Measurements from ENCODE around the gene HIBCH.

The HIBCH gene

DNA sequence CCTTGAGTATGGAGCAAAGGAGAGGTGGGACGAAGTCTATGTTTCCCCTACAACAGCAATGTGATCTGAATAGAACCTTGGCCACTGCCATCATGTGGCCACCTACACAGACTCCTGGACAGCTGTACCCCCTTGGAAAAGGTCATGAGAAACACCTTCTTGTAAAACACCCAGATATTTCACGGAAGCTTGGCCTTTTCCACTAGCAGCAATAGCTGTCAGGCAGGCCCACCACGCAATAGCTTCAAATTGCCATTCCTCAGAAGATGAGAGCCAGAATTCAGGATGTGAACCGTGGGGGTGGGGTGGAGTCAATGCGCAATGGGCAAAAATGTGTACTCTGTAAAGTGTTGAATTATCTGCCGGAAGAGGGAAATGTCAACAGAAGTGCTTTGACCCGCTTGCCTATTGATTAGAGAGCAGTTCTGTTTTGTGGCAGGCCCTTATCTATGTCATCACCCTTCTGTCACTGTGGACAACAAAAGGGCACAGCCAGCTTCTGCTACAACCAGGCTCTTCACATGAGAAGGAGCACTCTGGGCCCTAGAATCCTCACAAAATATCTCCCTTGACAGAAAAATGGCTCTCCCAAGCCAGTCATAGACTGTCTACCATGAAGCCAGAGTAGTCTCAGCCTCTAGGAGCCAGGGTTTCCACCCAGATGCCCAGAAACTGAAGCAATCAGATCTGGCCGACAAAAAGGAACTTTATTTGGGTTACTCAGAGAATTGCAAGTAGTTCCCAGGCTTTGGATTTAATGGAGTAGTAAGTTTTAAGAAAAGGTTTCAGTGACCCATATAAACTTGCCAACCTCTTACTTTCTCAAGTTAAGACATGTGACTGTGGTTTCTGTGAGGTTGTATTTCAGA, 33.3 kb upstream of the HIBCH start:
- no peak overlapping the region for H3K4me3 ChIP-seq (ENCODE audit: low read depth, low read length)
- no peak for DNase-seq (ENCODE audit: low read depth)
- no peak for TF ChIP-seq CTCF (IDR thresholded peaks at IDR 0.05; ENCODE audit: low read depth, low read length, missing control alignments)

DNA sequence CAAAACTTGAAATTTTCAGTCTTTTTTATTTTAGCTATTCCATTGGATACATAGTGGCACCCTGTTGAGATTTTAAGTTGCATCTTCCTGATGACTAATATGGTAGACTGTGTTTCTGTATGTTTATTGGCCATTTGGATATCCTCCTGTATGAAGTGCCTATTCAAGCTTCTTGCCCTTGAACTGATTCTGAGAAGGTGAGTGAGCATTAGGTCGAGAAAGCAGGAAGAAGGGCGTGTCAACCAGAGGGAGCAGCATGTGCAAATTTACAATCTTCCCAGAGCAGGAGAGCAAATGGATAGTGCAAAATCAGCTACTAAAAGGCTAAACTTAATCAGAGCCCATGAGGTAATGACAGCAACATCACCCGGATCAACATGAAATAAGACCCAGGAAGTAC, 32.3 kb upstream of the HIBCH start:
- no peak for DNase-seq (ENCODE audit: low read depth)
- no peak for TF ChIP-seq CTCF (IDR thresholded peaks at IDR 0.05; ENCODE audit: low read depth, low read length, missing control alignments)
- H3K4me3 ChIP-seq (ENCODE audit: low read depth, low read length): no peak overlapping the region

- no peak overlapping the region for H3K4me3 ChIP-seq (ENCODE audit: low read depth, low read length)
- no peak for TF ChIP-seq CTCF (IDR thresholded peaks at IDR 0.05; ENCODE audit: low read depth, low read length, missing control alignments)
- no peak for DNase-seq (ENCODE audit: low read depth)
Observed at GRCh38 chr2:190350371-190350770, 30.7 kb upstream of the HIBCH start.

DNA sequence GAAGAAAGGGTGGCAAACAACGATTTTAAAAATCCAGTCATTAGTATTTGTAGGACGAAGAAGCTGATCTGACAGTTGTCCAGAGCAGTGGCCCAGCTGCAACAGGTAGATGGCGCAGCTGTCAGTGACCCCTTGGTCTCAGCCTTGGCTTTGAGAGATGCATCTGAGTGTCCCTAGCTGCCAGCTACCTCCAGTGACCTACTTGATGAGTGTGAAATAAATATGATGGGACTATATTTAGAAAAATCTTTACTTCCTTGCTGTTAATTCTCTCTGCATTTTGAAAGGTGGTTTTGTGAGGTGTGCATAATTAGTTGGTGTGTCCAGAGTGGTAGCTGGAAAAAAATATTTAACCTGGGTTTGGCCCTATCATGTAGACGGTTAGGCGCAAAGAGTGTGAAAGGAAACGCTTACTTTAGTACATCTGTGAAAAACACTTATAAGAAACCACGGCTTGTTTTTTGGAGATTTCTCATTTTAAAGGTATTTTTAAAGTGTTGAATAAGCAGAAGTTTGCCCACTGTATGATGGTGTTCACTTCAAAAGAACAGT, 24.7 kb upstream of the HIBCH start:
- H3K4me3 ChIP-seq (ENCODE audit: low read depth, low read length): peak overlapping the region; percentile 82
- no peak for DNase-seq (ENCODE audit: low read depth)
- TF ChIP-seq CTCF (IDR thresholded peaks at IDR 0.05; ENCODE audit: low read depth, low read length, missing control alignments): peak; percentile 51

GRCh38 chr2:190343536-190344275, 24.1 kb upstream of the HIBCH start, which contains the start of gene INPP1:
TSS of gene INPP1 (plus strand) at chr2:190343589. CDS start at chr2:190360103, 16,514 bp downstream.
- DNase-seq (ENCODE audit: low read depth): no peak
- peak within 1 kb of the TSS; percentile 82 for H3K4me3 ChIP-seq (ENCODE audit: low read depth, low read length)
- no peak for TF ChIP-seq CTCF (IDR thresholded peaks at IDR 0.05; ENCODE audit: low read depth, low read length, missing control alignments)

DNA sequence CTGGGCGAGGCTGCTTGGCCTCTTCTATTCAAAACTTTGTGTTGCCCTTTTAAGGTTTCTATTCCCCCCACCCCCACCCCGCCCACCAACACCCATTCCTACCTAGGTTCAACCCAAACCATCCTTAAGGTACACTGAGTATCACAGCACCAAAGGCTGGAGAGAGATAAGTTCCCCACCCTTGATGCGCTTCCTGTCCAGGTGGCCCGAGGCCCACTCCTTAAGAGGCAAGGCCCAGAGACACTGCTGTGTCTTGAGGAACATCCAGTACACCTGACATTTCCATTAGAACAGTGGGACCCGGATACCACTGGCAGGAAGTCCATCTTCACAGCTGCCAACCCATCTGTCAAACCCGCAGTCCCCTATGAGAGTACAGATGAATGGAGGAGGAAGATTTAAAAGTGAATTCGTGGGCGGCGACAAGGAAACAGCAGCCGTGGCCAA, 23.5 kb upstream of the HIBCH start:
- H3K4me3 ChIP-seq (ENCODE audit: low read depth, low read length): peak overlapping the region; percentile 82
- DNase-seq (ENCODE audit: low read depth): no peak
- no peak for TF ChIP-seq CTCF (IDR thresholded peaks at IDR 0.05; ENCODE audit: low read depth, low read length, missing control alignments)
